ENCODE data around the gene ABRACL.

ABRACL gene

GRCh38 chr6:139030228-139030963, 1.9 kb downstream of the ABRACL start:
- Histone ChIP-seq H3K27ac (replicated peaks; ENCODE audit: low read length) (no peak overlapping the region), H3K4ac (ENCODE audit: low read length) (no peak overlapping the region), H3K79me1 (ENCODE audit: low read depth, low read length) (peaks cover 18% of the 10 kb centered on the region), H3K14ac (ENCODE audit: low read length) (no peak overlapping the region), H3K4me2 (ENCODE audit: insufficient read depth, low read length, poor library complexity, severe bottlenecking) (no peak overlapping the region), H3K9me3 (replicated peaks in 1 of 2; ENCODE audit: control insufficient read depth in 2 of 2, insufficient read depth in 1 of 2, low read depth in 1 of 2, low read length in 2 of 2) (no peaks in the 10 kb centered on the region), H4K8ac (ENCODE audit: low read depth, low read length) (no peak overlapping the region), H2BK15ac (ENCODE audit: low read length) (no peak overlapping the region), H3K27me3 (ENCODE audit: control insufficient read depth in 3 of 3, insufficient read depth in 3 of 3, low read depth in 1 of 3, low read length in 3 of 3) (no peaks in the 10 kb centered on the region), H3K36me3 (replicated peaks in 1 of 2; ENCODE audit: control insufficient read depth in 2 of 2, insufficient read depth in 2 of 2, low read length in 2 of 2) (peaks cover 11 to 25% of the 10 kb centered on the region in 2 donors), H2BK120ac (ENCODE audit: low read depth, low read length) (no peak overlapping the region), H3K23ac (ENCODE audit: low read depth, low read length, poor library complexity) (no peak overlapping the region), H3K4me1 (ENCODE audit: control insufficient read depth in 2 of 2, insufficient read depth in 1 of 2, low read depth in 1 of 2, low read length in 2 of 2) (peaks cover 9 to 14% of the 10 kb centered on the region in 2 donors), H2AK5ac (ENCODE audit: low read depth, low read length) (no peak overlapping the region), H2BK12ac (ENCODE audit: low read length) (no peak overlapping the region), H3K4me3 (ENCODE audit: low read length in 2 of 2) (peak overlapping the region in 1 of 2 donors; percentile 56), H2BK5ac (ENCODE audit: low read length) (no peak overlapping the region), H3K18ac (ENCODE audit: low read length) (no peak overlapping the region), H3K9ac (ENCODE audit: low read depth, low read length, poor library complexity) (no peak overlapping the region), H4K91ac (ENCODE audit: low read depth, low read length, poor library complexity) (no peak overlapping the region), H2AFZ (ENCODE audit: low read length) (peak overlapping the region; percentile 86)
- DNase-seq (ENCODE audit: low spot score): no peak
- no CpG with 5 or more reads among the region's 9 CpGs for WGBS, 2 donors (ENCODE audit: extremely low coverage in 2 of 2, insufficient read length in 2 of 2, insufficient replicate concordance in 1 of 2)

- Histone ChIP-seq H2BK15ac (ENCODE audit: low read length) (no peak overlapping the region), H2AK5ac (ENCODE audit: low read depth, low read length) (no peak overlapping the region)
- no CpG with 5 or more reads among the region's 5 CpGs for WGBS, 2 donors (ENCODE audit: extremely low coverage in 2 of 2, insufficient read length in 2 of 2, insufficient replicate concordance in 1 of 2)
These were observed 8.9 kb downstream of the ABRACL start for GRCh38 chr6:139037490-139037889.

DNA sequence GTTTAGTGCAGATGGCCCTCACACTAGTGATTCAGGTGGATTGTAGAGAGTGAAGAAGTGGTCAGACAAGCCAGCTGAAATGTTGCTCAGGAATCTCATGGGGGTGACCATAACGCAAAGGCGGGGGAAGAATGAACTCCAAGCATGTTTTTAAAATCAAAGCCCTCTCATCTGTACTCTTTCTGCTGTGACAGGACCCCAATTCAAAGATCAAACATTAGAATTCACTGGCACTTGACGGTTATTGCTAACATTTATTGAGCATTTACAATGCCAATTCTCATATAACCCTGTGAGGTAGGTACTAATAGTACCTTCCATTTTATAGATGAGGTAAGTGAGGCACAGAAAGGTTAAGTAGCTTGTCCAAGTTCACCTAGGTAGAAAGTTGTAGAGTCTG, 15.7 kb downstream of the ABRACL start:
- Histone ChIP-seq H3K27me3 (ENCODE audit: control insufficient read depth in 3 of 3, insufficient read depth in 3 of 3, low read depth in 1 of 3, low read length in 3 of 3) (no peaks in the 10 kb centered on the region), H3K4me3 (ENCODE audit: low read length in 2 of 2) (no peak overlapping the region), H3K23ac (ENCODE audit: low read depth, low read length, poor library complexity) (no peak overlapping the region), H3K9ac (ENCODE audit: low read depth, low read length, poor library complexity) (no peak overlapping the region), H3K36me3 (replicated peaks in 1 of 2; ENCODE audit: control insufficient read depth in 2 of 2, insufficient read depth in 2 of 2, low read length in 2 of 2) (peaks cover 11 to 47% of the 10 kb centered on the region in 2 donors), H2BK12ac (ENCODE audit: low read length) (no peak overlapping the region), H2AFZ (ENCODE audit: low read length) (no peak overlapping the region), H3K18ac (ENCODE audit: low read length) (no peak overlapping the region), H4K8ac (ENCODE audit: low read depth, low read length) (no peak overlapping the region), H2BK120ac (ENCODE audit: low read depth, low read length) (no peak overlapping the region), H4K91ac (ENCODE audit: low read depth, low read length, poor library complexity) (no peak overlapping the region), H3K4me1 (ENCODE audit: control insufficient read depth in 2 of 2, insufficient read depth in 1 of 2, low read depth in 1 of 2, low read length in 2 of 2) (no peaks in the 10 kb centered on the region), H3K9me3 (replicated peaks in 1 of 2; ENCODE audit: control insufficient read depth in 2 of 2, insufficient read depth in 1 of 2, low read depth in 1 of 2, low read length in 2 of 2) (no peaks in the 10 kb centered on the region), H3K14ac (ENCODE audit: low read length) (no peak overlapping the region), H3K4ac (ENCODE audit: low read length) (no peak overlapping the region), H3K27ac (replicated peaks; ENCODE audit: low read length) (no peak overlapping the region), H2BK15ac (ENCODE audit: low read length) (no peak overlapping the region), H3K4me2 (ENCODE audit: insufficient read depth, low read length, poor library complexity, severe bottlenecking) (no peak overlapping the region), H2BK5ac (ENCODE audit: low read length) (no peak overlapping the region), H2AK5ac (ENCODE audit: low read depth, low read length) (no peak overlapping the region), H3K79me1 (ENCODE audit: low read depth, low read length) (no peaks in the 10 kb centered on the region)
- WGBS, 2 donors (ENCODE audit: extremely low coverage in 2 of 2, insufficient read length in 2 of 2, insufficient replicate concordance in 1 of 2): no CpG with 5 or more reads among the region's 3 CpGs
- no peak for DNase-seq (ENCODE audit: low spot score)

More at GRCh38 chr6:139037490-139037889, 8.9 kb downstream of the ABRACL start:
- Histone ChIP-seq H3K27ac (replicated peaks; ENCODE audit: low read length) (no peak overlapping the region), H3K23ac (ENCODE audit: low read depth, low read length, poor library complexity) (no peak overlapping the region), H4K8ac (ENCODE audit: low read depth, low read length) (no peak overlapping the region), H2BK5ac (ENCODE audit: low read length) (no peak overlapping the region), H3K27me3 (ENCODE audit: control insufficient read depth in 3 of 3, insufficient read depth in 3 of 3, low read depth in 1 of 3, low read length in 3 of 3) (no peaks in the 10 kb centered on the region), H3K36me3 (replicated peaks in 1 of 2; ENCODE audit: control insufficient read depth in 2 of 2, insufficient read depth in 2 of 2, low read length in 2 of 2) (peaks cover 26 to 83% of the 10 kb centered on the region in 2 donors), H3K4ac (ENCODE audit: low read length) (no peak overlapping the region), H3K18ac (ENCODE audit: low read length) (no peak overlapping the region), H3K14ac (ENCODE audit: low read length) (no peak overlapping the region), H3K4me1 (ENCODE audit: control insufficient read depth in 2 of 2, insufficient read depth in 1 of 2, low read depth in 1 of 2, low read length in 2 of 2) (peaks cover 0 to 9% of the 10 kb centered on the region in 2 donors), H2AFZ (ENCODE audit: low read length) (no peak overlapping the region), H3K9ac (ENCODE audit: low read depth, low read length, poor library complexity) (no peak overlapping the region), H4K91ac (ENCODE audit: low read depth, low read length, poor library complexity) (no peak overlapping the region), H2BK12ac (ENCODE audit: low read length) (no peak overlapping the region), H2BK120ac (ENCODE audit: low read depth, low read length) (no peak overlapping the region), H3K9me3 (replicated peaks in 1 of 2; ENCODE audit: control insufficient read depth in 2 of 2, insufficient read depth in 1 of 2, low read depth in 1 of 2, low read length in 2 of 2) (no peaks in the 10 kb centered on the region), H3K79me1 (ENCODE audit: low read depth, low read length) (peaks cover 11% of the 10 kb centered on the region), H3K4me3 (ENCODE audit: low read length in 2 of 2) (no peak overlapping the region), H3K4me2 (ENCODE audit: insufficient read depth, low read length, poor library complexity, severe bottlenecking) (no peak overlapping the region)
- no peak for DNase-seq (ENCODE audit: low spot score)

DNA sequence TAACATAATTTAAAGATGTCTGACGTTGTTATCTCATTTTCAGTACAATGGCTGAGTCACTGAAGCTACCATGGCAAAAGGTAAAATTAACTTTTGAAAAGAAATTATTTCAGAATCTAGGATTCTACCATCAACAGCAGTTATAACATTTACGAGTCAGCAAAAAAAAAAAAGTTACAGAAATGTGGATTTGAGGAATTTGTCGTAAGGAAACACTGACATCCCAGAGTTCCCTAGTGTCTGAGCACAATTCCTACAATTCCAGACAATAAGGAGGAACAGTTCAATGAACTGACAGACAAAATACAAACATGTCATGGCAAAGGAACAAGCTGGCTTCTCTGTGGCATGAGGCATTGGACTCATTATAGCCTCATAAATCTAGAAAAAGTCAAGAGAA, 19.1 kb downstream of the ABRACL start:
- no peak for DNase-seq (ENCODE audit: low spot score)
- Histone ChIP-seq H3K4me2 (ENCODE audit: insufficient read depth, low read length, poor library complexity, severe bottlenecking) (no peak overlapping the region), H2BK120ac (ENCODE audit: low read depth, low read length) (no peak overlapping the region), H4K91ac (ENCODE audit: low read depth, low read length, poor library complexity) (no peak overlapping the region), H3K23ac (ENCODE audit: low read depth, low read length, poor library complexity) (no peak overlapping the region), H3K79me1 (ENCODE audit: low read depth, low read length) (no peaks in the 10 kb centered on the region), H4K8ac (ENCODE audit: low read depth, low read length) (no peak overlapping the region), H3K27ac (replicated peaks; ENCODE audit: low read length) (no peak overlapping the region), H2AK5ac (ENCODE audit: low read depth, low read length) (no peak overlapping the region), H3K4me1 (ENCODE audit: control insufficient read depth in 2 of 2, insufficient read depth in 1 of 2, low read depth in 1 of 2, low read length in 2 of 2) (no peaks in the 10 kb centered on the region), H3K9me3 (replicated peaks in 1 of 2; ENCODE audit: control insufficient read depth in 2 of 2, insufficient read depth in 1 of 2, low read depth in 1 of 2, low read length in 2 of 2) (no peaks in the 10 kb centered on the region), H2AFZ (ENCODE audit: low read length) (no peak overlapping the region), H3K4ac (ENCODE audit: low read length) (no peak overlapping the region), H3K36me3 (replicated peaks in 1 of 2; ENCODE audit: control insufficient read depth in 2 of 2, insufficient read depth in 2 of 2, low read length in 2 of 2) (peaks cover under 1 to 16% of the 10 kb centered on the region in 2 donors), H2BK12ac (ENCODE audit: low read length) (no peak overlapping the region), H2BK5ac (ENCODE audit: low read length) (no peak overlapping the region), H3K14ac (ENCODE audit: low read length) (no peak overlapping the region), H3K27me3 (ENCODE audit: control insufficient read depth in 3 of 3, insufficient read depth in 3 of 3, low read depth in 1 of 3, low read length in 3 of 3) (no peaks in the 10 kb centered on the region), H3K18ac (ENCODE audit: low read length) (no peak overlapping the region), H3K9ac (ENCODE audit: low read depth, low read length, poor library complexity) (no peak overlapping the region), H2BK15ac (ENCODE audit: low read length) (no peak overlapping the region), H3K4me3 (ENCODE audit: low read length in 2 of 2) (no peak overlapping the region)
- no CpG with 5 or more reads among the region's 3 CpGs for whole genome bisulfite sequencing, 2 donors (ENCODE audit: extremely low coverage in 2 of 2, insufficient read length in 2 of 2, insufficient replicate concordance in 1 of 2)
